Liver (tissue), 9 donors: ENCODE data around the gene ANO8. TPM values are rescaled to one million over a fixed set of nuclear protein-coding genes. Genes with fewer than 3 reads are reported as not detected.

Experiments used
- DNase-seq: peaks from one replicate; pipeline ENCODE4 v3.0.0-alpha.2; 2017; ENCODE audit warnings: low spot score
- H3K27ac ChIP-seq, 2 donors: one replicate each; pipeline ENCODE4 v1.7.0; 2013; ENCODE audit warnings: inconsistent platforms in 2 of 2, low read length in 2 of 2, control low read depth in 1 of 2, low read depth in 1 of 2, mild to moderate bottlenecking in 1 of 2
- H3K27me3 ChIP-seq, 4 donors: one replicate each; pipeline versions ENCODE4 v1.6.1 to v1.7.0; 2013; ENCODE audit warnings: low read length in 3 of 4, inconsistent platforms in 1 of 4, mild to moderate bottlenecking in 1 of 4, moderate library complexity in 1 of 4; ENCODE audit not compliant: control insufficient read depth in 4 of 4, insufficient read depth in 4 of 4
- H3K36me3 ChIP-seq, 4 donors: one replicate each; pipeline versions ENCODE4 v1.6.1 to v1.7.0; 2013; ENCODE audit warnings: low read length in 3 of 4, mild to moderate bottlenecking in 3 of 4, low read depth in 1 of 4, moderate library complexity in 1 of 4; ENCODE audit not compliant: control insufficient read depth in 4 of 4, insufficient read depth in 3 of 4
- H3K4me1 ChIP-seq, 4 donors: one replicate each; pipeline versions ENCODE4 v1.6.1 to v1.7.0; 2013; ENCODE audit warnings: low read length in 3 of 4, mild to moderate bottlenecking in 3 of 4, moderate library complexity in 1 of 4; ENCODE audit not compliant: control insufficient read depth in 4 of 4, insufficient read depth in 4 of 4
- H3K4me3 ChIP-seq, 3 donors: one replicate each; pipeline versions ENCODE4 v1.6.1 to v1.7.0; 2013; ENCODE audit warnings: low read length in 3 of 3, control low read depth in 1 of 3, low read depth in 1 of 3, mild to moderate bottlenecking in 1 of 3
- H3K9ac ChIP-seq, 2 donors: one replicate each; pipeline ENCODE4 v1.7.0; 2013; ENCODE audit warnings: low read length in 2 of 2, mild to moderate bottlenecking in 2 of 2, moderate library complexity in 2 of 2, control low read depth in 1 of 2, low read depth in 1 of 2
- H3K9me3 ChIP-seq, 4 donors: one replicate each; pipeline versions ENCODE4 v1.6.1 to v1.7.0; 2013; ENCODE audit warnings: low read length in 3 of 4; ENCODE audit not compliant: control insufficient read depth in 4 of 4
- CTCF ChIP-seq: fragments of 150-350 bp; IDR thresholded peaks from 2 replicates; pipeline ENCODE4 v1.5.1; 2017; ENCODE audit warnings: improper control_type of control experiment, low read depth, low read length; ENCODE audit not compliant: missing input control
- EGR1 ChIP-seq, 2 donors: IDR thresholded peaks; 2 replicates each; pipeline ENCODE4 v1.6.1; 2016 to 2018; ENCODE audit warnings: antibody characterized with exemption in 2 of 2, low read depth in 2 of 2
- FOXA1 ChIP-seq: IDR thresholded peaks from 2 replicates; pipeline ENCODE4 v1.6.1; 2016; ENCODE audit warnings: antibody characterized with exemption
- FOXA2 ChIP-seq: IDR thresholded peaks from 2 replicates; pipeline ENCODE4 v1.6.1; 2016; ENCODE audit warnings: antibody characterized with exemption
- GABPA ChIP-seq, 2 donors: IDR thresholded peaks in 1 of 2; conservative IDR thresholded peaks in 1 of 2; 2 replicates each; pipeline ENCODE4 v1.6.1; 2016; ENCODE audit warnings: antibody characterized with exemption in 2 of 2, mild to moderate bottlenecking in 1 of 2, moderate library complexity in 1 of 2
- HNF4A ChIP-seq, 2 donors: conservative IDR thresholded peaks; 2 replicates each; pipeline ENCODE4 v1.6.1; 2016; ENCODE audit warnings: antibody characterized with exemption in 2 of 2, mild to moderate bottlenecking in 2 of 2
- HNF4G ChIP-seq: IDR thresholded peaks from 2 replicates; pipeline ENCODE4 v1.6.1; 2016; ENCODE audit warnings: antibody characterized with exemption
- JUND ChIP-seq, 2 donors: IDR thresholded peaks; 2 replicates each; pipeline ENCODE4 v1.6.1; 2016; ENCODE audit warnings: antibody characterized with exemption in 2 of 2
- MAX ChIP-seq: IDR thresholded peaks from 2 replicates; pipeline ENCODE4 v1.6.1; 2016; ENCODE audit warnings: antibody characterized with exemption
- NR2F2 ChIP-seq: IDR thresholded peaks from 2 replicates; pipeline ENCODE4 v1.6.1; 2016; ENCODE audit warnings: antibody characterized with exemption
- RXRA ChIP-seq, 2 donors: IDR thresholded peaks; 2 replicates each; pipeline ENCODE4 v1.6.1; 2017 to 2018; ENCODE audit warnings: antibody characterized with exemption in 2 of 2, mild to moderate bottlenecking in 1 of 2
- SP1 ChIP-seq: IDR thresholded peaks from 2 replicates; pipeline ENCODE4 v1.6.1; 2018; ENCODE audit warnings: antibody characterized with exemption, mild to moderate bottlenecking
- TAF1 ChIP-seq: conservative IDR thresholded peaks from 2 replicates; pipeline ENCODE4 v1.6.1; 2016; ENCODE audit warnings: antibody characterized with exemption, mild to moderate bottlenecking
- YY1 ChIP-seq: IDR thresholded peaks from 2 replicates; pipeline ENCODE4 v1.6.1; 2016; ENCODE audit warnings: antibody characterized with exemption, mild to moderate bottlenecking
- ZBTB33 ChIP-seq: IDR thresholded peaks from 2 replicates; pipeline ENCODE4 v1.6.1; 2016; ENCODE audit warnings: antibody characterized with exemption
- WGBS: extraction: QIAGEN DNeasy Blood & Tissue Kit; methylation state at CpG from one replicate; pipeline ENCODE4 v1.1.7; 2013; 5-methylcytosine and 5-hydroxymethylcytosine counted together
- polyA plus RNA-seq, 2 donors: library from polyadenylated mRNA; stranded (reverse) in 1 of 2; unstranded in 1 of 2; fragments of 200-250 nt in 1 of 2; fragments of >200 nt in 1 of 2; fragmentation: Nextera tagmentation in 1 of 2; extraction: Ambion mirVana in 1 of 2; gene quantifications; one replicate each; pipeline versions ENCODE4 v1.2.1 to v1.2.3, GENCODE V29; 2013 to 2015
- total RNA-seq, 2 donors: library from RNA; depleted of rRNA; stranded (reverse); fragments of >200 nt; gene quantifications; one replicate each; pipeline ENCODE4 v1.2.3, GENCODE V29; 2014
- TF ChIP-seq, protein P1 (sequence below): IDR thresholded peaks from 2 replicates; pipeline ENCODE4 v1.6.1; 2016; ENCODE audit warnings: antibody characterized with exemption, mild to moderate bottlenecking
- TF ChIP-seq, protein P2 (sequence below): IDR thresholded peaks from 2 replicates; pipeline ENCODE4 v1.6.1; 2016; ENCODE audit warnings: antibody characterized with exemption
- donor health status: healthy.
- donor health status: healthy.
- donor health status: healthy.
- donor health status: healthy.
- donor health status: healthy.

Gene ANO8
- total and polyA plus RNA-seq, 4 donors, result 0.75 to 5.8 (median 2.1) TPM

DNA sequence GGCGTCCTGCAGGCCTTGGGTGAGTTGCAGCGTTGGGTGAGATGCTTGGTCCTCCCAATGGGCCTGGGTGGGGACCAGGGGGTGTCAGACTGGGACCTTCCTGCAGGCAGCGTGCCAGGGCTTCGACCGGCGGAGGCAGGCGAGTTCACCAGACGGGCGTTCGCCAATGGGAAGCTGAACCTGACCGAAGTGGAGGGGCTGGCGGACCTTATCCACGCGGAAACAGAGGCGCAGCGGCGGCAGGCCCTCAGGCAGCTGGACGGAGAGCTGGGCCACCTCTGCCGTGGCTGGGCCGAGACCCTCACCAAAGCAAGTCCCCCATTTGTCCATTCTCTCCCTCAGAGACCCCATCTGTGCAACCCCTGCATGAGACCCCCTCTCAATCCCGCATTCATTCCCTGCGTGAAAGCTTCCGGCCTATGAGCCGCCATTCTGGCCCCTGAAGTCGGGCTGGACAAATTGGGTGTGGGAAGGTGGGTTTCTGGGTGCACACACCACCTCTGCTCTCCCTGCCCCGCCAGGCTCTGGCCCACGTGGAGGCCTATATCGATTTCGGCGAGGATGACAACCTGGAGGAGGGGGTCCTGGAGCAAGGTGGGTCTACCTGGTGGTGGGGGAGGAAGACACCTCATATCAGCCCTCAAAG is 3.9 kb upstream of the ANO8 start (continued):
- TF ChIP-seq, protein P1, sequence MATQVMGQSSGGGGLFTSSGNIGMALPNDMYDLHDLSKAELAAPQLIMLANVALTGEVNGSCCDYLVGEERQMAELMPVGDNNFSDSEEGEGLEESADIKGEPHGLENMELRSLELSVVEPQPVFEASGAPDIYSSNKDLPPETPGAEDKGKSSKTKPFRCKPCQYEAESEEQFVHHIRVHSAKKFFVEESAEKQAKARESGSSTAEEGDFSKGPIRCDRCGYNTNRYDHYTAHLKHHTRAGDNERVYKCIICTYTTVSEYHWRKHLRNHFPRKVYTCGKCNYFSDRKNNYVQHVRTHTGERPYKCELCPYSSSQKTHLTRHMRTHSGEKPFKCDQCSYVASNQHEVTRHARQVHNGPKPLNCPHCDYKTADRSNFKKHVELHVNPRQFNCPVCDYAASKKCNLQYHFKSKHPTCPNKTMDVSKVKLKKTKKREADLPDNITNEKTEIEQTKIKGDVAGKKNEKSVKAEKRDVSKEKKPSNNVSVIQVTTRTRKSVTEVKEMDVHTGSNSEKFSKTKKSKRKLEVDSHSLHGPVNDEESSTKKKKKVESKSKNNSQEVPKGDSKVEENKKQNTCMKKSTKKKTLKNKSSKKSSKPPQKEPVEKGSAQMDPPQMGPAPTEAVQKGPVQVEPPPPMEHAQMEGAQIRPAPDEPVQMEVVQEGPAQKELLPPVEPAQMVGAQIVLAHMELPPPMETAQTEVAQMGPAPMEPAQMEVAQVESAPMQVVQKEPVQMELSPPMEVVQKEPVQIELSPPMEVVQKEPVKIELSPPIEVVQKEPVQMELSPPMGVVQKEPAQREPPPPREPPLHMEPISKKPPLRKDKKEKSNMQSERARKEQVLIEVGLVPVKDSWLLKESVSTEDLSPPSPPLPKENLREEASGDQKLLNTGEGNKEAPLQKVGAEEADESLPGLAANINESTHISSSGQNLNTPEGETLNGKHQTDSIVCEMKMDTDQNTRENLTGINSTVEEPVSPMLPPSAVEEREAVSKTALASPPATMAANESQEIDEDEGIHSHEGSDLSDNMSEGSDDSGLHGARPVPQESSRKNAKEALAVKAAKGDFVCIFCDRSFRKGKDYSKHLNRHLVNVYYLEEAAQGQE, result no peak
- TF ChIP-seq TAF1 (no peak), HNF4A (conservative IDR thresholded peaks at IDR 0.05) (no peak)

GRCh38 chr19:17337675-17338432 is 3.2 kb upstream of the ANO8 start:
- 15% methylated on average over 50 of the region's 50 CpGs for WGBS
- Histone ChIP-seq H3K36me3 (no peaks in the 10 kb centered on the region), H3K4me1 (peaks cover 12 to 42% (median 29%) of the 10 kb centered on the region in 4 donors), H3K27me3 (no peaks in the 10 kb centered on the region), H3K27ac (peak overlapping the region; percentile 50 to 91), H3K4me3 (peak overlapping the region; percentile 59 to 98 (median 94)), H3K9ac (peak overlapping the region; percentile 23 to 75), H3K9me3 (no peaks in the 10 kb centered on the region)
- TF ChIP-seq MAX, result no peak
- TF ChIP-seq TAF1, result no peak
- TF ChIP-seq CTCF, result no peak
- no peak for TF ChIP-seq GABPA (IDR thresholded peaks at IDR 0.05 in 1 of 2, conservative IDR thresholded peaks at IDR 0.05 in 1 of 2)
- no peak for TF ChIP-seq EGR1 (IDR thresholded peaks at IDR 0.05; ENCODE audit: low read depth in 2 of 2)
- no peak for TF ChIP-seq JUND (IDR thresholded peaks at IDR 0.05)
- no peak for TF ChIP-seq NR2F2
- TF ChIP-seq, protein P1, result no peak
- no peak for TF ChIP-seq RXRA (IDR thresholded peaks at IDR 0.05)
- no peak for TF ChIP-seq ZBTB33
- TF ChIP-seq SP1, result no peak
- TF ChIP-seq, protein P2, sequence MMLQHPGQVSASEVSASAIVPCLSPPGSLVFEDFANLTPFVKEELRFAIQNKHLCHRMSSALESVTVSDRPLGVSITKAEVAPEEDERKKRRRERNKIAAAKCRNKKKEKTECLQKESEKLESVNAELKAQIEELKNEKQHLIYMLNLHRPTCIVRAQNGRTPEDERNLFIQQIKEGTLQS, result no peak
- TF ChIP-seq FOXA1, result no peak
- TF ChIP-seq HNF4G, result no peak
- no peak for TF ChIP-seq FOXA2
- TF ChIP-seq YY1, result no peak
- no peak for TF ChIP-seq HNF4A (conservative IDR thresholded peaks at IDR 0.05)
- peak; percentile 62 for DNase-seq
